ENCODE measurements around the gene SFT2D1. TPM values are rescaled to one million over a fixed set of nuclear protein-coding genes. Genes with fewer than 3 reads are reported as not detected.

Gene SFT2D1
- polyA plus RNA-seq, 1 experiment = 76.5 TPM

- TF ChIP-seq CTCF (IDR thresholded peaks at IDR 0.05; ENCODE audit: low read depth, low read length) = no peak
- H3K9me3 ChIP-seq (ENCODE audit: control insufficient read depth, insufficient read depth, low read length) = no peaks in the 10 kb centered on the region
- no peak overlapping the region for H3K27ac ChIP-seq (ENCODE audit: low read depth, low read length)
- H3K27me3 ChIP-seq (ENCODE audit: control insufficient read depth, insufficient read depth, low read length) = no peaks in the 10 kb centered on the region
- ChIA-PET POLR2A (no interaction called here), CTCF (interaction anchor here (2.0 kb wide), 1 partner anchor 11 kb away, joined by 6 read pairs; no protein-coding TSS in a partner anchor)
- no peak overlapping the region for H3K4me3 ChIP-seq (ENCODE audit: low read depth, low read length)
- no peak for DNase-seq (ENCODE audit: low read depth, low spot score)
Observed at GRCh38 chr6:166370489-166370888, 28.1 kb upstream of the SFT2D1 start.

- Histone ChIP-seq H3K27ac (ENCODE audit: low read depth, low read length) (no peak overlapping the region), H3K9me3 (ENCODE audit: control insufficient read depth, insufficient read depth, low read length) (no peaks in the 10 kb centered on the region), H3K27me3 (ENCODE audit: control insufficient read depth, insufficient read depth, low read length) (no peaks in the 10 kb centered on the region), H3K4me3 (ENCODE audit: low read depth, low read length) (no peak overlapping the region)
- ChIA-PET POLR2A (no interaction called here), CTCF (interaction anchor here (0.6 kb wide), 1 partner anchor 12 kb away, joined by 3 read pairs; no protein-coding TSS in a partner anchor)
- no peak for TF ChIP-seq CTCF (IDR thresholded peaks at IDR 0.05; ENCODE audit: low read depth, low read length)
- DNase-seq (ENCODE audit: low read depth, low spot score) = no peak
Observed at GRCh38 chr6:166369782-166370181, 27.4 kb upstream of the SFT2D1 start.

DNA sequence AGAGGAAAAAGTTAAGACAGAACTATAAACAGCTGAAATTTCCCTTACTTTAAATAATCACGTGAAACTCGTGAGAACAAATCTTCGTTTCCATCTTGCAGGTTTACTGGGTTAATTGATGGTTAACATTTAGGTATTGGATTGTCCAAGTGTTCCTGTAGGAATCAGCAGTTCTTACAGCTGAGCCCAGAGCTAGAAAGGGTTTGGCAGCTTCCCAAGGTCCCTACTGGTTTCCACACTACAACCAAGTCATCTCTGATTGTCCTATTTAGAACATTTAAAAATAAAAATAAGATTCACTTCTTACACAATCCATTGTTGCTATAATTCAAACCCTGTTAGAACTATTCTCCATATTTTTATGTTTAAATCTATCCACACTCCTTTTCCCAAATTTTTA is 24.6 kb upstream of the SFT2D1 start:
- ChIA-PET CTCF (interaction anchor here (3.1 kb wide), 1 partner anchor 14 kb away, joined by 15 read pairs; no protein-coding TSS in a partner anchor), POLR2A (no interaction called here)
- no peaks in the 10 kb centered on the region for H3K27me3 ChIP-seq (ENCODE audit: control insufficient read depth, insufficient read depth, low read length)
- H3K4me3 ChIP-seq (ENCODE audit: low read depth, low read length) = no peak overlapping the region
- H3K9me3 ChIP-seq (ENCODE audit: control insufficient read depth, insufficient read depth, low read length) = no peaks in the 10 kb centered on the region
- no peak for TF ChIP-seq CTCF (IDR thresholded peaks at IDR 0.05; ENCODE audit: low read depth, low read length)
- no peak overlapping the region for H3K27ac ChIP-seq (ENCODE audit: low read depth, low read length)
- DNase-seq (ENCODE audit: low read depth, low spot score) = no peak

GRCh38 chr6:166365806-166366205 is 23.5 kb upstream of the SFT2D1 start:
- Histone ChIP-seq H3K27me3 (ENCODE audit: control insufficient read depth, insufficient read depth, low read length) (no peaks in the 10 kb centered on the region), H3K27ac (ENCODE audit: low read depth, low read length) (no peak overlapping the region), H3K9me3 (ENCODE audit: control insufficient read depth, insufficient read depth, low read length) (no peaks in the 10 kb centered on the region), H3K4me3 (ENCODE audit: low read depth, low read length) (no peak overlapping the region)
- POLR2A ChIA-PET = no interaction called here
- TF ChIP-seq CTCF (IDR thresholded peaks at IDR 0.05; ENCODE audit: low read depth, low read length) = no peak
- DNase-seq (ENCODE audit: low read depth, low spot score) = no peak
- CTCF ChIA-PET = interaction anchor here (3.1 kb wide), 1 partner anchor 16 kb away, joined by 15 read pairs; no protein-coding TSS in a partner anchor

GRCh38 chr6:166365221-166365620 is 22.9 kb upstream of the SFT2D1 start:
- POLR2A ChIA-PET = no interaction called here
- H3K27ac ChIP-seq (ENCODE audit: low read depth, low read length) = no peak overlapping the region

More at GRCh38 chr6:166365221-166365620, 22.9 kb upstream of the SFT2D1 start:
- Histone ChIP-seq H3K9me3 (ENCODE audit: control insufficient read depth, insufficient read depth, low read length) (no peaks in the 10 kb centered on the region), H3K27me3 (ENCODE audit: control insufficient read depth, insufficient read depth, low read length) (no peaks in the 10 kb centered on the region), H3K4me3 (ENCODE audit: low read depth, low read length) (no peak overlapping the region)
- DNase-seq (ENCODE audit: low read depth, low spot score) = no peak
- TF ChIP-seq CTCF (IDR thresholded peaks at IDR 0.05; ENCODE audit: low read depth, low read length) = no peak
- CTCF ChIA-PET = interaction anchor here (3.1 kb wide), 1 partner anchor 16 kb away, joined by 15 read pairs; no protein-coding TSS in a partner anchor
